Measurements from ENCODE around the gene PRR15.

DNA sequence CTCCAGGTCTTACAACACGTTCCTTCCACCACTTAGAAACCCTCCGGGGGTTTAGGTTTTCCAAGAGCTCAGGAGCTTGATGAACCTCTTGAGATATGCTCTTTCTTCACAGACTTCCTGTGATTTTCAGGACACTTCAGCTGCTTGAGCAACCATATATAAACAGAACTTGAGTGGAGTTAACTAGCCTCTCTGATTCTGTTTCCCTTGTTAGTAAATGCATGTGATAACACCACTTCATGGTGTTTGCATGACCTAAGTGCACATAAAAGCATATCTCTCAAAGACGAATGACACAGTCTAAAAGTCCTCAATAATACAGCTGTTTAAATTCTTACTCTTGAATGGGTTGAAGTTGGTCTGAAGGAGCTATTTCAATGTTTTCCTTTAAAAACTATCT lies 9.9 kb downstream of the PRR15 start:
- TF ChIP-seq, protein P1, sequence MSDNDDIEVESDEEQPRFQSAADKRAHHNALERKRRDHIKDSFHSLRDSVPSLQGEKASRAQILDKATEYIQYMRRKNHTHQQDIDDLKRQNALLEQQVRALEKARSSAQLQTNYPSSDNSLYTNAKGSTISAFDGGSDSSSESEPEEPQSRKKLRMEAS (IDR thresholded peaks at IDR 0.05), result no peak
- TF ChIP-seq, protein P2, sequence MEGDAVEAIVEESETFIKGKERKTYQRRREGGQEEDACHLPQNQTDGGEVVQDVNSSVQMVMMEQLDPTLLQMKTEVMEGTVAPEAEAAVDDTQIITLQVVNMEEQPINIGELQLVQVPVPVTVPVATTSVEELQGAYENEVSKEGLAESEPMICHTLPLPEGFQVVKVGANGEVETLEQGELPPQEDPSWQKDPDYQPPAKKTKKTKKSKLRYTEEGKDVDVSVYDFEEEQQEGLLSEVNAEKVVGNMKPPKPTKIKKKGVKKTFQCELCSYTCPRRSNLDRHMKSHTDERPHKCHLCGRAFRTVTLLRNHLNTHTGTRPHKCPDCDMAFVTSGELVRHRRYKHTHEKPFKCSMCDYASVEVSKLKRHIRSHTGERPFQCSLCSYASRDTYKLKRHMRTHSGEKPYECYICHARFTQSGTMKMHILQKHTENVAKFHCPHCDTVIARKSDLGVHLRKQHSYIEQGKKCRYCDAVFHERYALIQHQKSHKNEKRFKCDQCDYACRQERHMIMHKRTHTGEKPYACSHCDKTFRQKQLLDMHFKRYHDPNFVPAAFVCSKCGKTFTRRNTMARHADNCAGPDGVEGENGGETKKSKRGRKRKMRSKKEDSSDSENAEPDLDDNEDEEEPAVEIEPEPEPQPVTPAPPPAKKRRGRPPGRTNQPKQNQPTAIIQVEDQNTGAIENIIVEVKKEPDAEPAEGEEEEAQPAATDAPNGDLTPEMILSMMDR (IDR thresholded peaks at IDR 0.05; ENCODE audit: low read depth, low read length, missing input control), result no peak
- TF ChIP-seq RAD21 (IDR thresholded peaks at IDR 0.05) (no peak), NR2F2 (IDR thresholded peaks at IDR 0.05) (no peak), GABPA (IDR thresholded peaks at IDR 0.05 in 1 of 2, conservative IDR thresholded peaks at IDR 0.05 in 1 of 2) (no peak), FOXA1 (IDR thresholded peaks at IDR 0.05) (no peak), RXRA (IDR thresholded peaks at IDR 0.05) (no peak), JUND (IDR thresholded peaks at IDR 0.05) (no peak)
- TF ChIP-seq, protein P3, sequence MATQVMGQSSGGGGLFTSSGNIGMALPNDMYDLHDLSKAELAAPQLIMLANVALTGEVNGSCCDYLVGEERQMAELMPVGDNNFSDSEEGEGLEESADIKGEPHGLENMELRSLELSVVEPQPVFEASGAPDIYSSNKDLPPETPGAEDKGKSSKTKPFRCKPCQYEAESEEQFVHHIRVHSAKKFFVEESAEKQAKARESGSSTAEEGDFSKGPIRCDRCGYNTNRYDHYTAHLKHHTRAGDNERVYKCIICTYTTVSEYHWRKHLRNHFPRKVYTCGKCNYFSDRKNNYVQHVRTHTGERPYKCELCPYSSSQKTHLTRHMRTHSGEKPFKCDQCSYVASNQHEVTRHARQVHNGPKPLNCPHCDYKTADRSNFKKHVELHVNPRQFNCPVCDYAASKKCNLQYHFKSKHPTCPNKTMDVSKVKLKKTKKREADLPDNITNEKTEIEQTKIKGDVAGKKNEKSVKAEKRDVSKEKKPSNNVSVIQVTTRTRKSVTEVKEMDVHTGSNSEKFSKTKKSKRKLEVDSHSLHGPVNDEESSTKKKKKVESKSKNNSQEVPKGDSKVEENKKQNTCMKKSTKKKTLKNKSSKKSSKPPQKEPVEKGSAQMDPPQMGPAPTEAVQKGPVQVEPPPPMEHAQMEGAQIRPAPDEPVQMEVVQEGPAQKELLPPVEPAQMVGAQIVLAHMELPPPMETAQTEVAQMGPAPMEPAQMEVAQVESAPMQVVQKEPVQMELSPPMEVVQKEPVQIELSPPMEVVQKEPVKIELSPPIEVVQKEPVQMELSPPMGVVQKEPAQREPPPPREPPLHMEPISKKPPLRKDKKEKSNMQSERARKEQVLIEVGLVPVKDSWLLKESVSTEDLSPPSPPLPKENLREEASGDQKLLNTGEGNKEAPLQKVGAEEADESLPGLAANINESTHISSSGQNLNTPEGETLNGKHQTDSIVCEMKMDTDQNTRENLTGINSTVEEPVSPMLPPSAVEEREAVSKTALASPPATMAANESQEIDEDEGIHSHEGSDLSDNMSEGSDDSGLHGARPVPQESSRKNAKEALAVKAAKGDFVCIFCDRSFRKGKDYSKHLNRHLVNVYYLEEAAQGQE (IDR thresholded peaks at IDR 0.05), result no peak
- TF ChIP-seq, protein P4, sequence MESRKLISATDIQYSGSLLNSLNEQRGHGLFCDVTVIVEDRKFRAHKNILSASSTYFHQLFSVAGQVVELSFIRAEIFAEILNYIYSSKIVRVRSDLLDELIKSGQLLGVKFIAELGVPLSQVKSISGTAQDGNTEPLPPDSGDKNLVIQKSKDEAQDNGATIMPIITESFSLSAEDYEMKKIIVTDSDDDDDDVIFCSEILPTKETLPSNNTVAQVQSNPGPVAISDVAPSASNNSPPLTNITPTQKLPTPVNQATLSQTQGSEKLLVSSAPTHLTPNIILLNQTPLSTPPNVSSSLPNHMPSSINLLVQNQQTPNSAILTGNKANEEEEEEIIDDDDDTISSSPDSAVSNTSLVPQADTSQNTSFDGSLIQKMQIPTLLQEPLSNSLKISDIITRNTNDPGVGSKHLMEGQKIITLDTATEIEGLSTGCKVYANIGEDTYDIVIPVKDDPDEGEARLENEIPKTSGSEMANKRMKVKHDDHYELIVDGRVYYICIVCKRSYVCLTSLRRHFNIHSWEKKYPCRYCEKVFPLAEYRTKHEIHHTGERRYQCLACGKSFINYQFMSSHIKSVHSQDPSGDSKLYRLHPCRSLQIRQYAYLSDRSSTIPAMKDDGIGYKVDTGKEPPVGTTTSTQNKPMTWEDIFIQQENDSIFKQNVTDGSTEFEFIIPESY (IDR thresholded peaks at IDR 0.05), result no peak

Data from liver (tissue), 3 donors.